Lower lobe of right lung (tissue), 2 donors: ENCODE results near the gene NDUFC2. TPM values are rescaled to one million over a fixed set of nuclear protein-coding genes. Genes with fewer than 3 reads are reported as not detected.
A peak's percentile ranks its signal among the peaks of the same experiment; 100 is the strongest.
"Not testable (repeated sequence)": the region's sequence is repeated elsewhere in the genome, so short reads cannot be mapped to it uniquely, and the experiment has no call there.

ENCODE experiments used
- ATAC-seq, 2 donors: fragments of 200-7000 bp; cut with Tn5 transposase; one replicate each; pipeline ENCODE4 v1.9.1; 2020 to 2022; ENCODE audit warnings: mild to moderate bottlenecking in 2 of 2, moderate library complexity in 2 of 2
- DNase-seq: peaks from one replicate; pipeline ENCODE4 v3.0.0-alpha.2; 2020
- H3K27ac ChIP-seq: fragments of 200-600 bp; one replicate; pipeline ENCODE4 v1.8.0; 2022
- H3K27me3 ChIP-seq: fragments of 200-600 bp; one replicate; pipeline ENCODE4 v1.8.0; 2022; ENCODE audit warnings: low read depth
- H3K36me3 ChIP-seq: fragments of 200-600 bp; one replicate; pipeline ENCODE4 v1.8.0; 2022; ENCODE audit warnings: mild to moderate bottlenecking
- H3K4me1 ChIP-seq: fragments of 200-600 bp; one replicate; pipeline ENCODE4 v1.8.0; 2022
- H3K4me3 ChIP-seq: fragments of 200-600 bp; one replicate; pipeline ENCODE4 v1.8.0; 2022; ENCODE audit warnings: mild to moderate bottlenecking
- H3K9me3 ChIP-seq: fragments of 200-600 bp; one replicate; pipeline ENCODE4 v1.8.0; 2022
- CTCF ChIP-seq: fragments of 200-600 bp; IDR thresholded peaks from one replicate; pipeline ENCODE4 v1.8.0; 2022; ENCODE audit warnings: antibody characterized with exemption, mild to moderate bottlenecking
- intact Hi-C: fragments of 100-400 bp; cut with DNase I; formaldehyde crosslinking; loops from one replicate; pipeline ENCODE4 v1.11.0; 2022
- total RNA-seq: library from RNA; stranded (reverse); fragmentation: NEBNext Ultra II Directional; extraction: Animal tissue kit (Norgen Biotek cat#: 25700); gene quantifications from one replicate; pipeline ENCODE4 v1.2.1, GENCODE V29; 2021
- donor health status: DM: no; HTN: yes; CAD: no; lungs with severe emphysema.

NDUFC2 gene
- total RNA-seq, 1 donor from 2014 or later = 130 TPM

- Histone ChIP-seq H3K27ac (no peak overlapping the region), H3K9me3 (no peaks in the 10 kb centered on the region), H3K36me3 (peaks cover 5% of the 10 kb centered on the region), H3K4me1 (no peaks in the 10 kb centered on the region), H3K4me3 (no peak overlapping the region), H3K27me3 (no peaks in the 10 kb centered on the region)
- intact Hi-C loops = no loop called here
- ATAC-seq (no peak), DNase-seq (no peak)
- no peak for TF ChIP-seq CTCF
Observed at GRCh38 chr11:78062671-78063070, 17.0 kb downstream of the NDUFC2 start.

- ATAC-seq = peak; percentile 18 to 49
Observed at GRCh38 chr11:78061921-78062311, 17.7 kb downstream of the NDUFC2 start.

GRCh38 chr11:78061088-78061920 is 18.4 kb downstream of the NDUFC2 start:
- H3K27ac ChIP-seq = no peak overlapping the region
- no peaks in the 10 kb centered on the region for H3K27me3 ChIP-seq
- H3K4me3 ChIP-seq = no peak overlapping the region
- no peaks in the 10 kb centered on the region for H3K4me1 ChIP-seq
- no peak for DNase-seq
- H3K9me3 ChIP-seq = no peaks in the 10 kb centered on the region
- intact Hi-C loops = no loop called here
- ATAC-seq = peak; percentile 14 to 26
- TF ChIP-seq CTCF = no peak
- no peaks in the 10 kb centered on the region for H3K36me3 ChIP-seq

More at GRCh38 chr11:78061921-78062311, 17.7 kb downstream of the NDUFC2 start:
- no peak for TF ChIP-seq CTCF
- intact Hi-C loops = no loop called here
- no peaks in the 10 kb centered on the region for H3K4me1 ChIP-seq
- H3K9me3 ChIP-seq = no peaks in the 10 kb centered on the region
- no peak overlapping the region for H3K4me3 ChIP-seq
- no peaks in the 10 kb centered on the region for H3K36me3 ChIP-seq
- H3K27me3 ChIP-seq = no peaks in the 10 kb centered on the region
- DNase-seq = no peak
- H3K27ac ChIP-seq = no peak overlapping the region

- H3K27ac ChIP-seq = no peak overlapping the region
- no peak for TF ChIP-seq CTCF
- no peak for ATAC-seq
- intact Hi-C loops = no loop called here
- H3K9me3 ChIP-seq = no peaks in the 10 kb centered on the region
- DNase-seq = no peak
- H3K36me3 ChIP-seq = no peaks in the 10 kb centered on the region
- no peaks in the 10 kb centered on the region for H3K27me3 ChIP-seq
- no peak overlapping the region for H3K4me3 ChIP-seq
- no peaks in the 10 kb centered on the region for H3K4me1 ChIP-seq
Observed at GRCh38 chr11:78060533-78060932, 19.1 kb downstream of the NDUFC2 start.

- H3K27me3 ChIP-seq, H3K36me3 ChIP-seq, intact Hi-C loops, H3K9me3 ChIP-seq, H3K27ac ChIP-seq, ATAC-seq, H3K4me1 ChIP-seq, H3K4me3 ChIP-seq, DNase-seq: not testable (repeated sequence)
Observed at GRCh38 chr11:78059749-78060328, 19.8 kb downstream of the NDUFC2 start.

GRCh38 chr11:78057462-78058055 is 22.1 kb downstream of the NDUFC2 start:
- ATAC-seq = no peak
- no peak for TF ChIP-seq CTCF
- Histone ChIP-seq H3K27me3 (no peaks in the 10 kb centered on the region), H3K4me1 (no peaks in the 10 kb centered on the region), H3K27ac (no peak overlapping the region), H3K9me3 (no peaks in the 10 kb centered on the region), H3K4me3 (no peak overlapping the region), H3K36me3 (no peaks in the 10 kb centered on the region)
- no peak for DNase-seq
- intact Hi-C loops = no loop called here
